ENCODE measurements around the gene JOSD1. TPM values are rescaled to one million over a fixed set of nuclear protein-coding genes. Genes with fewer than 3 reads are reported as not detected.

JOSD1 gene
- total RNA-seq, 1 experiment from 2014 or later, result 19.2 TPM

- H3K4ac ChIP-seq (ENCODE audit: low read depth, low read length), result no peak overlapping the region
- H3K9me3 ChIP-seq (ENCODE audit: control insufficient read depth, low read depth, low read length), result no peaks in the 10 kb centered on the region
- no peak overlapping the region for H2BK15ac ChIP-seq (ENCODE audit: low read depth, low read length)
- no peak overlapping the region for H3K14ac ChIP-seq (ENCODE audit: insufficient read depth, low read length)
- Mint-ChIP-seq H3K9me3 (no peaks in the 10 kb centered on the region), H3K4me1 (peaks cover 48 to 59% of the 10 kb centered on the region in 2 experiments), H3K27ac (no peak overlapping the region), H3K27me3 (ENCODE audit: low read depth) (no peaks in the 10 kb centered on the region), H3K36me3 (ENCODE audit: insufficient read depth in 1 of 3, low read depth in 3 of 3) (peaks cover 7 to 42% (median 36%) of the 10 kb centered on the region in 3 experiments; a peak in 6 of 7 replicates), H3K4me3 (no peak overlapping the region)
- H3K79me2 ChIP-seq (ENCODE audit: insufficient read depth, low read length), result peaks cover 46% of the 10 kb centered on the region; the same call in 1 of the 2 replicates
- H3K56ac ChIP-seq (ENCODE audit: insufficient read length, low read depth, low read length), result no peak overlapping the region
- no peak overlapping the region for H3T11ph ChIP-seq (ENCODE audit: low read length)
- no peak overlapping the region for H4K5ac ChIP-seq (ENCODE audit: insufficient read length, low read depth, low read length)
- H3K79me1 ChIP-seq (ENCODE audit: insufficient read depth, low read depth, low read length, poor library complexity, severe bottlenecking), result peaks cover 10% of the 10 kb centered on the region
- H2BK120ac ChIP-seq (ENCODE audit: low read depth, low read length, poor library complexity, severe bottlenecking), result no peak overlapping the region
- H2AK5ac ChIP-seq (ENCODE audit: insufficient read length, low read length), result no peak overlapping the region
- H3K4me1 ChIP-seq (ENCODE audit: insufficient read depth, low read length), result peaks cover 14% of the 10 kb centered on the region
- DNase-seq, result no peak
- no peaks in the 10 kb centered on the region for H4K20me1 ChIP-seq (ENCODE audit: control insufficient read depth, insufficient read depth, insufficient read length)
- no peak overlapping the region for H4K8ac ChIP-seq (replicated peaks; ENCODE audit: insufficient read length, low read depth, low read length)
- H4K91ac ChIP-seq (ENCODE audit: insufficient read length, low read depth, low read length), result no peak overlapping the region
- no peak overlapping the region for H3K9ac ChIP-seq (ENCODE audit: extremely low read depth, insufficient read length, low read length)
- H3K18ac ChIP-seq (ENCODE audit: insufficient read length, low read depth, low read length), result no peak overlapping the region
- peaks cover 6% of the 10 kb centered on the region for H3K23me2 ChIP-seq (ENCODE audit: insufficient read length, low read depth, low read length, poor library complexity, severe bottlenecking)
- H3K27me3 ChIP-seq (ENCODE audit: insufficient read depth, low read length), result no peaks in the 10 kb centered on the region
- no peak for TF ChIP-seq CTCF (conservative IDR thresholded peaks at IDR 0.05)
- no peak overlapping the region for H3K23ac ChIP-seq (ENCODE audit: insufficient read length, low read depth, low read length)
- no peak overlapping the region for H2BK12ac ChIP-seq (ENCODE audit: insufficient read length, low read depth, low read length)
- H3K27ac ChIP-seq (ENCODE audit: insufficient read length, low read depth, low read length), result no peak overlapping the region
- H2BK20ac ChIP-seq (ENCODE audit: low read depth, low read length, poor library complexity, severe bottlenecking), result no peak overlapping the region
- WGBS (ENCODE audit: extremely low coverage, insufficient read length, low lambda C conversion rate), result no CpG with 5 or more reads among the region's 3 CpGs
- H2BK5ac ChIP-seq (ENCODE audit: insufficient read length, low read length), result no peak overlapping the region
- no peak overlapping the region for H2AFZ ChIP-seq (ENCODE audit: low read length)
- H3K4me2 ChIP-seq (ENCODE audit: insufficient read depth, insufficient read length, low read length), result no peak overlapping the region
These were observed 10.1 kb upstream of the JOSD1 start for GRCh38 chr22:38710866-38711265.
